Cardiac muscle cell (in vitro differentiated cells and primary cell): ENCODE data around the gene PDCD11. TPM values are rescaled to one million over a fixed set of nuclear protein-coding genes. Genes with fewer than 3 reads are reported as not detected.
A peak's percentile ranks its signal among the peaks of the same experiment; 100 is the strongest.

Source experiments
- DNase-seq, 2 donors: peaks; one replicate each; pipeline versions ENCODE4 v3.0.0 to v3.0.0-alpha.2; 2010 to 2017; ENCODE audit warnings: low read depth in 1 of 2, low spot score in 1 of 2
- H3K27ac ChIP-seq: fragments of 200-600 bp; sonication (generic); 2 replicates; pipeline ENCODE4 v1.5.1; 2016
- H3K27me3 ChIP-seq: fragments of 200-600 bp; sonication (generic); 2 replicates; pipeline ENCODE4 v1.6.0; 2016; ENCODE audit warnings: control low read depth
- H3K36me3 ChIP-seq: fragments of 200-600 bp; sonication (generic); 2 replicates; pipeline ENCODE4 v1.5.1; 2016; ENCODE audit warnings: control low read depth
- H3K4me1 ChIP-seq: fragments of 200-600 bp; sonication (generic); 2 replicates; pipeline ENCODE4 v1.8.1; 2017; ENCODE audit warnings: low read depth, mild to moderate bottlenecking, mixed run types
- H3K4me3 ChIP-seq: fragments of 200-600 bp; sonication (generic); 2 replicates; pipeline ENCODE4 v1.5.1; 2016; ENCODE audit warnings: mild to moderate bottlenecking
- H3K9me3 ChIP-seq: fragments of 200-600 bp; sonication (generic); 2 replicates; pipeline ENCODE4 v1.5.1; 2017; ENCODE audit warnings: low read depth, mild to moderate bottlenecking, control low read depth
- CTCF ChIP-seq: IDR thresholded peaks from 2 replicates; pipeline ENCODE4 v1.5.1; 2012; ENCODE audit warnings: low read depth, mild to moderate bottlenecking, low read length
- polyA plus RNA-seq: library from polyadenylated mRNA; unstranded; fragments of >200 nt; fragmentation: Nextera tagmentation; extraction: Ambion mirVana; gene quantifications from 2 replicates; pipeline ENCODE4 v1.2.1, GENCODE V29; 2016
- total RNA-seq: library from RNA; depleted of rRNA; stranded (reverse); fragments of >200 nt; gene quantifications from 2 replicates; pipeline ENCODE4 v1.2.3, GENCODE V29; 2016

PDCD11 gene
- total and polyA plus RNA-seq, 2 experiments from 2014 or later, result 17.9 to 30.3 TPM

GRCh38 chr10:103472005-103472404 is 75.6 kb downstream of the PDCD11 start:
- Histone ChIP-seq H3K27ac (no peak overlapping the region), H3K4me3 (no peak overlapping the region), H3K27me3 (no peaks in the 10 kb centered on the region), H3K9me3 (no peaks in the 10 kb centered on the region), H3K4me1 (no peaks in the 10 kb centered on the region), H3K36me3 (no peaks in the 10 kb centered on the region)
- DNase-seq, result no peak
- TF ChIP-seq CTCF, result no peak

GRCh38 chr10:103473261-103473671 is 76.8 kb downstream of the PDCD11 start:
- H3K9me3 ChIP-seq, result no peaks in the 10 kb centered on the region
- peak in 1 of 2 donors; percentile 45 for DNase-seq
- TF ChIP-seq CTCF, result no peak
- H3K4me1 ChIP-seq, result no peaks in the 10 kb centered on the region
- H3K27me3 ChIP-seq, result no peaks in the 10 kb centered on the region
- no peak overlapping the region for H3K27ac ChIP-seq
- no peaks in the 10 kb centered on the region for H3K36me3 ChIP-seq
- H3K4me3 ChIP-seq, result no peak overlapping the region

GRCh38 chr10:103474077-103474476 is 77.7 kb downstream of the PDCD11 start:
- Histone ChIP-seq H3K4me3 (no peak overlapping the region), H3K27ac (no peak overlapping the region), H3K9me3 (no peaks in the 10 kb centered on the region), H3K27me3 (no peaks in the 10 kb centered on the region), H3K36me3 (no peaks in the 10 kb centered on the region), H3K4me1 (no peaks in the 10 kb centered on the region)
- DNase-seq, result no peak
- TF ChIP-seq CTCF, result no peak

DNA sequence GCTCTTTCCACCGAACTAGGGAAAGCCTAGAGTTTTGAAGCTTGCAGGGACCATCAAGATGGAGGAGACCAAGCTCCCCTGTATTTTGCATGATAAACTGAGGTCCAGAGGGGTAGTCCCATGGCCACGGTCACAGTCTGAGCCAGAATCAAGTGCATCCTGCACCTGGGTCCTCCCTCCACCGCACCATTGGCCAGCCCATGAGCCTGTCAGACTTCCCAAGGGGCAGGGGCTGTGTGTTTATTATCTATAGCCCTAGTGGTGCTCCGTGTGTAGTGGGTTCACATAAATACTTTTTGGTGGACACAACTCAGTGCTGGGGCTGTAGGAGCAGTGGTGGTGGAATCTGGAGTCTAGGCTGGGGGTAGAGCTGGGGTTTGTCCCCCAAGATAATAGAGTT is 79.0 kb downstream of the PDCD11 start:
- H3K36me3 ChIP-seq, result no peaks in the 10 kb centered on the region
- no peak for DNase-seq
- H3K4me1 ChIP-seq, result no peaks in the 10 kb centered on the region
- no peaks in the 10 kb centered on the region for H3K27me3 ChIP-seq
- no peak overlapping the region for H3K4me3 ChIP-seq
- no peak for TF ChIP-seq CTCF
- no peaks in the 10 kb centered on the region for H3K9me3 ChIP-seq
- no peak overlapping the region for H3K27ac ChIP-seq

DNA sequence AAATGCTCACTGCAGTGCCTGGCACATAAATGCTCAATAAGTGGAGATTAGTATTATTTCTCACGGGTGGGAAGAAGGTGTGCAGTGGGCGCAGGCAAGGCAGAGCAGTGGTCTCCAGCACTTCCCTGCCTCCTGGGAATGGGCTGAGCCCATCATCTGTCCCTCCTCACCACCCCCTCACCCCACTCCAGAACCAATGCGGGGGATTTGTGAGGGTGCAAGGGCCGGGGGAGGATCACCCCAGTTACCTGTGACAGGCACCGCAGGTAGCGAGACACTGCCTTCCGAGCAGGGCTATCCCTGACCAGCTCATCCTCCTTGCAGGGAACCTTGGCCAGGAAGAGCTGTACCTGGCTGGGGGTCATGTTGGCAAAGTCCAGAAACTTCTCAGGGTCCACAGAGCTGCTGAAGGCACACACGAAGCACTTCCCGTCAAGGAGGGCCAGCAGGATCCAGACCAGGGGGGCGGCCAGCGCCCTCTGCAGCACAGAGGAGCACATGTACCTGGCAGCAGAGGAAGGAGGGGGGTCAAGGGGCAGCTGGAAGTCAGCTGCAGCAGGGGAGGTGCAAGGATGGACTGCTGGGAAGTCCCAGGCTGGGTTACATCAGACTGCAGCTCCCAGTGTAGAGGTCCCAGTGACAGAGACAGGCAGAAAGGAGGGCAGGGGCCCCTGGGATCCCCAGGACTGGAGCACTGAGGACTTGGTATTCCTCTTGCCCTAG is 79.8 kb downstream of the PDCD11 start:
- peak; percentile 39 to 41 for DNase-seq
- no peak overlapping the region for H3K27ac ChIP-seq
- H3K36me3 ChIP-seq, result no peaks in the 10 kb centered on the region
- H3K27me3 ChIP-seq, result no peaks in the 10 kb centered on the region
- no peaks in the 10 kb centered on the region for H3K4me1 ChIP-seq
- H3K4me3 ChIP-seq, result no peak overlapping the region
- peak; percentile 33 for TF ChIP-seq CTCF
- no peaks in the 10 kb centered on the region for H3K9me3 ChIP-seq
